Keratinocyte (primary cell): ENCODE results near the gene BBLN. TPM values are rescaled to one million over a fixed set of nuclear protein-coding genes. Genes with fewer than 3 reads are reported as not detected.

Experiments used
- DNase-seq: peaks from one replicate; pipeline ENCODE4 v3.0.0-alpha.2; 2011; ENCODE audit warnings: low read depth, missing footprints, low spot score
- FAIRE-seq: peaks from 2 replicates; lab custom pipeline; 2011; peaks lifted over from hg19 to GRCh38; lab: Jason Lieb, UNC
- H2AFZ ChIP-seq: 2 replicates; pipeline ENCODE4 v1.6.0; 2012; ENCODE audit warnings: low read length, control low read depth, inconsistent platforms; ENCODE audit not compliant: control insufficient read depth
- H3K27ac ChIP-seq: 2 replicates; pipeline ENCODE4 v1.5.1; 2011; ENCODE audit warnings: low read length; ENCODE audit not compliant: control insufficient read depth, insufficient read depth
- H3K27me3 ChIP-seq: 3 replicates; pipeline ENCODE4 v1.6.0; 2011; ENCODE audit warnings: low read length; ENCODE audit not compliant: control insufficient read depth, insufficient read depth; ENCODE audit errors: extremely low read depth
- H3K36me3 ChIP-seq, 2 experiments: 2 replicates in 1 of 2; 3 replicates in 1 of 2; pipeline ENCODE4 v1.5.1; 2011; ENCODE audit warnings: low read length in 2 of 2, mild to moderate bottlenecking in 1 of 2; ENCODE audit not compliant: control insufficient read depth in 2 of 2, insufficient read depth in 2 of 2; ENCODE audit errors: extremely low read depth in 1 of 2
- H3K4me1 ChIP-seq: 3 replicates; pipeline ENCODE4 v1.5.1; 2011; ENCODE audit warnings: low read length; ENCODE audit not compliant: control insufficient read depth, insufficient read depth; ENCODE audit errors: extremely low read depth
- H3K4me2 ChIP-seq: 3 replicates; pipeline ENCODE4 v1.6.0; 2011; ENCODE audit warnings: low read depth, low read length; ENCODE audit not compliant: control insufficient read depth, insufficient read depth; ENCODE audit errors: extremely low read depth
- H3K4me3 ChIP-seq, 3 experiments: fragments of 200-600 bp in 1 of 3; sonication (generic) in 1 of 3; 2 replicates in 2 of 3; 3 replicates in 1 of 3; pipeline ENCODE4 v1.5.1; 2011 to 2016; ENCODE audit warnings: low read length in 3 of 3, mild to moderate bottlenecking in 3 of 3, control low read depth in 2 of 3, inconsistent platforms in 1 of 3, low read depth in 1 of 3, mixed read lengths in 1 of 3, mixed run types in 1 of 3, moderate library complexity in 1 of 3; ENCODE audit not compliant: control insufficient read depth in 2 of 3, insufficient read depth in 2 of 3; ENCODE audit errors: extremely low read depth in 1 of 3
- H3K79me2 ChIP-seq: 2 replicates; pipeline ENCODE4 v1.6.0; 2012; ENCODE audit warnings: low read length; ENCODE audit not compliant: control insufficient read depth, insufficient read depth
- H3K9ac ChIP-seq: 3 replicates; pipeline ENCODE4 v1.6.0; 2011; ENCODE audit warnings: low read length; ENCODE audit not compliant: control insufficient read depth, insufficient read depth; ENCODE audit errors: extremely low read depth
- H3K9me1 ChIP-seq: 3 replicates; pipeline ENCODE4 v1.6.0; 2011; ENCODE audit warnings: low read length; ENCODE audit not compliant: control insufficient read depth, insufficient read depth; ENCODE audit errors: extremely low read depth
- H3K9me3 ChIP-seq: 2 replicates; pipeline ENCODE4 v1.5.1; 2012; ENCODE audit warnings: low read depth, low read length; ENCODE audit not compliant: control insufficient read depth
- H4K20me1 ChIP-seq: 3 replicates; pipeline ENCODE4 v1.6.0; 2011; ENCODE audit warnings: low read length; ENCODE audit not compliant: control insufficient read depth, insufficient read depth; ENCODE audit errors: extremely low read depth
- CTCF ChIP-seq, 3 experiments: IDR thresholded peaks in 1 of 3; conservative IDR thresholded peaks in 1 of 3; optimal IDR thresholded peaks in 1 of 3; 2 replicates in 2 of 3; 3 replicates in 1 of 3; pipeline versions ENCODE3 to v1.5.1; 2011; ENCODE audit warnings: low read length in 3 of 3, mild to moderate bottlenecking in 3 of 3, moderate library complexity in 2 of 3, control low read depth in 1 of 3, inconsistent platforms in 1 of 3; ENCODE audit not compliant: insufficient read depth in 2 of 3; ENCODE audit errors: extremely low read depth in 1 of 3
- EZH2 ChIP-seq: IDR thresholded peaks from one replicate; pipeline ENCODE4 v1.6.1; 2012; ENCODE audit warnings: inconsistent platforms, mild to moderate bottlenecking, low read length, moderate library complexity
- dilution Hi-C: fragments of 300-500 bp; cut with MboI; formaldehyde crosslinking; loops from one replicate; pipeline ENCODE4 v1.7.0; 2020; ENCODE audit warnings: low sequenced_read_pairs; ENCODE audit not compliant: extremely low pct_ligation_motif_present
- polyA plus RNA-seq, 5 experiments: library from polyadenylated mRNA; depleted of rRNA in 3 of 5; stranded (reverse) in 3 of 5; stranded (forward) in 1 of 5; unstranded in 1 of 5; fragments of >200 nt; gene quantifications; 1 replicate in 1 of 5; 2 replicates in 3 of 5; 3 replicates in 1 of 5; pipeline versions ENCODE4 v1.2.1 to v1.2.3, GENCODE V29; 2011 to 2012; ENCODE audit warnings: missing spikeins in 2 of 5, low read depth in 1 of 5, low replicate concordance in 1 of 5

Gene BBLN
- polyA plus RNA-seq, 1 donor (not counting 4 experiments of a cell fraction or from before 2014, with no cell fraction given), result 35.9 TPM

- H3K9me1 ChIP-seq, result no peaks in the 10 kb centered on the region
- no peaks in the 10 kb centered on the region for H3K9me3 ChIP-seq
- peak within 1 kb of the TSS; percentile 84 for H3K9ac ChIP-seq
- peak within 1 kb of the TSS; percentile 92 for H3K4me2 ChIP-seq
- peak within 1 kb of the TSS; percentile 64 to 90 (median 85) for H3K4me3 ChIP-seq
- H3K36me3 ChIP-seq, result peaks cover 8 to 14% of the 10 kb centered on the region in 2 experiments
- dilution Hi-C loops, result no loop called here
- H3K27ac ChIP-seq, result peak within 1 kb of the TSS; percentile 52
- H3K27me3 ChIP-seq, result no peaks in the 10 kb centered on the region
- no peaks in the 10 kb centered on the region for H4K20me1 ChIP-seq
- peaks cover 9% of the 10 kb centered on the region for H3K4me1 ChIP-seq
- no peak for DNase-seq
- TF ChIP-seq CTCF (optimal IDR thresholded peaks at IDR 0.05 in 1 of 3, IDR thresholded peaks at IDR 0.05 in 1 of 3, conservative IDR thresholded peaks at IDR 0.05 in 1 of 3; ENCODE audit: extremely low read depth in 1 of 3, insufficient read depth in 2 of 3, low read length in 3 of 3), result peak; percentile 41 to 77 (median 62)
- TF ChIP-seq EZH2, result no peak
- peaks cover 13% of the 10 kb centered on the region for H3K79me2 ChIP-seq
- H2AFZ ChIP-seq, result peak within 1 kb of the TSS; percentile 87
- no peak for FAIRE-seq
Observed at GRCh38 chr9:128191406-128192046, 31.5 kb downstream of the BBLN start, which contains the start of gene CIZ1. Gene CIZ1 (minus strand): TSS chr9:128191572. CDS start chr9:128190857, 715 bp downstream.

GRCh38 chr9:128192601-128193371 is 32.7 kb downstream of the BBLN start:
- Histone ChIP-seq H4K20me1 (no peaks in the 10 kb centered on the region), H3K9me3 (no peaks in the 10 kb centered on the region), H3K9ac (peak overlapping the region; percentile 15), H3K4me1 (peaks cover 9% of the 10 kb centered on the region), H3K4me2 (peak overlapping the region; percentile 58), H3K36me3 (peaks cover 6 to 7% of the 10 kb centered on the region in 2 experiments), H3K4me3 (peak overlapping the region in 1 of 3 experiments; percentile 27), H3K27me3 (no peaks in the 10 kb centered on the region), H3K9me1 (no peaks in the 10 kb centered on the region), H2AFZ (peak overlapping the region; percentile 80), H3K27ac (no peak overlapping the region), H3K79me2 (peaks cover 13% of the 10 kb centered on the region)
- TF ChIP-seq EZH2, result no peak
- peak in 2 of 3 experiments; percentile 7 to 74 for TF ChIP-seq CTCF (optimal IDR thresholded peaks at IDR 0.05 in 1 of 3, IDR thresholded peaks at IDR 0.05 in 1 of 3, conservative IDR thresholded peaks at IDR 0.05 in 1 of 3; ENCODE audit: extremely low read depth in 1 of 3, insufficient read depth in 2 of 3, low read length in 3 of 3)
- dilution Hi-C loops, result no loop called here
- FAIRE-seq (no peak), DNase-seq (peak; percentile 72)
